SK-N-SH (cell line): ENCODE measurements around the gene MANSC1. TPM values are rescaled to one million over a fixed set of nuclear protein-coding genes. Genes with fewer than 3 reads are reported as not detected.

Source experiments
- CTCF ChIA-PET: fragments of 300-600, 350-600 bp; formaldehyde crosslinking; extraction: SDS; loops from one replicate; lab custom pipeline; 2021; lab: Yijun Ruan, JAX
- POLR2A ChIA-PET: fragments of 350-600 bp; sonication (Branson Sonifier 250); formaldehyde crosslinking; extraction: SDS; loops from one replicate; lab custom pipeline; 2020; ENCODE audit warnings: antibody characterized with exemption, inconsistent platforms; lab: Yijun Ruan, JAX
- DNase-seq: peaks from one replicate; pipeline ENCODE4 v3.0.0; 2012
- H2AFZ ChIP-seq: fragments of 200-600 bp; sonication (generic); 2 replicates; pipeline ENCODE4 v1.8.1; 2016; ENCODE audit warnings: antibody characterized with exemption, mild to moderate bottlenecking, low read depth
- H3F3A ChIP-seq: fragments of 200-600 bp; sonication (generic); replicated peaks from 2 replicates; pipeline ENCODE3; 2016; ENCODE audit warnings: antibody characterized with exemption, mild to moderate bottlenecking; ENCODE audit not compliant: insufficient read depth
- H3K27ac ChIP-seq, 2 experiments: fragments of 200-500 bp in 1 of 2; fragments of 200-600 bp in 1 of 2; sonication (Bioruptor generic) in 1 of 2; sonication (generic), shearing (Covaris generic) in 1 of 2; 2 replicates each; pipeline versions ENCODE4 v1.5.1 to v1.6.1; 2014 to 2016; ENCODE audit warnings: low read depth in 2 of 2, inconsistent platforms in 1 of 2, low read length in 1 of 2, mild to moderate bottlenecking in 1 of 2, mixed read lengths in 1 of 2
- H3K27me3 ChIP-seq: fragments of 200-600 bp; sonication (generic), shearing (Covaris generic); 2 replicates; pipeline ENCODE4 v1.6.1; 2016; ENCODE audit warnings: mixed run types; ENCODE audit not compliant: insufficient read depth
- H3K36me3 ChIP-seq, 2 experiments: fragments of 200-500 bp in 1 of 2; fragments of 200-600 bp in 1 of 2; sonication (Bioruptor generic) in 1 of 2; sonication (generic) in 1 of 2; replicated peaks in 1 of 2; 2 replicates each; pipeline versions ENCODE3 to v1.5.1; 2014 to 2016; ENCODE audit warnings: low read length in 1 of 2, mild to moderate bottlenecking in 1 of 2; ENCODE audit not compliant: insufficient read depth in 2 of 2, control insufficient read depth in 1 of 2
- H3K4me1 ChIP-seq, 2 experiments: fragments of 200-500 bp in 1 of 2; fragments of 200-600 bp in 1 of 2; sonication (Bioruptor generic) in 1 of 2; sonication (generic), shearing (Covaris generic) in 1 of 2; 2 replicates each; pipeline versions ENCODE4 v1.5.1 to v1.6.1; 2014 to 2016; ENCODE audit warnings: low read depth in 1 of 2, low read length in 1 of 2, mixed run types in 1 of 2; ENCODE audit not compliant: insufficient read depth in 2 of 2, control insufficient read depth in 1 of 2
- H3K4me2 ChIP-seq: fragments of 200-600 bp; sonication (generic), shearing (Covaris generic); 2 replicates; pipeline ENCODE4 v1.6.1; 2017; ENCODE audit warnings: mixed run types
- H3K4me3 ChIP-seq, 2 experiments: fragments of 200-500 bp in 1 of 2; fragments of 200-600 bp in 1 of 2; sonication (Bioruptor generic) in 1 of 2; sonication (generic), shearing (Covaris generic) in 1 of 2; 2 replicates each; pipeline versions ENCODE4 v1.5.1 to v1.8.1; 2014 to 2016; ENCODE audit warnings: low read depth in 2 of 2, inconsistent platforms in 1 of 2, low read length in 1 of 2, mild to moderate bottlenecking in 1 of 2, mixed read lengths in 1 of 2, moderate library complexity in 1 of 2
- H3K79me2 ChIP-seq: fragments of 200-600 bp; sonication (generic); 2 replicates; pipeline ENCODE4 v1.8.1; 2017; ENCODE audit warnings: mild to moderate bottlenecking; ENCODE audit not compliant: insufficient read depth
- H3K9ac ChIP-seq: fragments of 200-600 bp; sonication (generic); 2 replicates; pipeline ENCODE4 v1.6.1; 2017; ENCODE audit warnings: mixed run types
- H3K9me2 ChIP-seq: fragments of 200-600 bp; sonication (generic); 2 replicates; pipeline ENCODE4 v1.6.1; 2017; ENCODE audit warnings: mixed run types
- H3K9me3 ChIP-seq: fragments of 200-600 bp; sonication (generic); 2 replicates; pipeline ENCODE4 v1.6.1; 2017; ENCODE audit warnings: mixed run types, mild to moderate bottlenecking, moderate library complexity
- H4K20me1 ChIP-seq: fragments of 200-600 bp; sonication (generic); 2 replicates; pipeline ENCODE4 v1.6.1; 2017; ENCODE audit warnings: mild to moderate bottlenecking, mixed run types; ENCODE audit not compliant: insufficient read depth
- CHD2 ChIP-seq: fragments of 150-350 bp; IDR thresholded peaks from 2 replicates; pipeline ENCODE4 v1.6.1; 2018; ENCODE audit warnings: low read length; ENCODE audit not compliant: partially characterized antibody
- EP300 ChIP-seq, 2 experiments: IDR thresholded peaks; 2 replicates each; pipeline versions ENCODE4 v1.4.0 to v1.6.1; 2012; ENCODE audit warnings: borderline replicate concordance in 1 of 2, low read depth in 1 of 2, low read length in 1 of 2
- GATA2 ChIP-seq: sonication (generic); formaldehyde crosslinking; IDR thresholded peaks from 2 replicates; pipeline ENCODE4 v1.5.0; 2020; ENCODE audit warnings: mild to moderate bottlenecking, missing genetic modification reagents
- JUND ChIP-seq: IDR thresholded peaks from 2 replicates; pipeline ENCODE4 v1.4.0; 2012
- MEF2A ChIP-seq: IDR thresholded peaks from 2 replicates; pipeline ENCODE4 v1.4.0; 2012; ENCODE audit warnings: low read depth, borderline replicate concordance
- MXI1 ChIP-seq: IDR thresholded peaks from 2 replicates; pipeline ENCODE4 v1.6.1; 2012; ENCODE audit warnings: mild to moderate bottlenecking, low read depth, low read length, improper control_type of control experiment
- NRF1 ChIP-seq: IDR thresholded peaks from 2 replicates; pipeline ENCODE4 v1.6.1; 2012; ENCODE audit warnings: low read depth, mild to moderate bottlenecking, low read length
- PBX3 ChIP-seq: IDR thresholded peaks from 2 replicates; pipeline ENCODE4; 2012
- RCOR1 ChIP-seq: fragments of 150-350 bp; IDR thresholded peaks from 2 replicates; pipeline ENCODE4 v1.6.1; 2017; ENCODE audit warnings: antibody characterized with exemption, low read length
- TEAD4 ChIP-seq: IDR thresholded peaks from 2 replicates; pipeline ENCODE4 v1.4.0; 2012; ENCODE audit warnings: mild to moderate bottlenecking, borderline replicate concordance; ENCODE audit not compliant: insufficient read depth
- USF1 ChIP-seq: IDR thresholded peaks from 2 replicates; pipeline ENCODE4 v1.4.0; 2012; ENCODE audit warnings: low read depth, borderline replicate concordance
- YY1 ChIP-seq: IDR thresholded peaks from 2 replicates; pipeline ENCODE4 v1.4.0; 2012; ENCODE audit warnings: low read depth, mild to moderate bottlenecking
- ZBTB33 ChIP-seq: IDR thresholded peaks from 2 replicates; pipeline ENCODE4 v1.4.0; 2012; ENCODE audit warnings: low read depth, borderline replicate concordance
- WGBS: methylation state at CpG from one replicate; pipeline ENCODE4 v1.1.6; 2017; ENCODE audit warnings: low lambda C conversion rate; 5-methylcytosine and 5-hydroxymethylcytosine counted together
- polyA plus RNA-seq, 3 experiments: library from polyadenylated mRNA; depleted of rRNA; stranded (reverse); fragments of >200 nt; gene quantifications; 2 replicates each; pipeline ENCODE4 v1.2.3, GENCODE V29; 2012
- TF ChIP-seq, protein P1 (sequence below): fragments of 200-600 bp; sonication (generic); IDR thresholded peaks from 2 replicates; pipeline ENCODE4 v1.6.1; 2017; ENCODE audit warnings: antibody characterized with exemption, mild to moderate bottlenecking, moderate library complexity

Gene MANSC1
- polyA plus RNA-seq, 1 of the 3 experiments (the other 2 are of a cell fraction), result 2.9 TPM

DNA sequence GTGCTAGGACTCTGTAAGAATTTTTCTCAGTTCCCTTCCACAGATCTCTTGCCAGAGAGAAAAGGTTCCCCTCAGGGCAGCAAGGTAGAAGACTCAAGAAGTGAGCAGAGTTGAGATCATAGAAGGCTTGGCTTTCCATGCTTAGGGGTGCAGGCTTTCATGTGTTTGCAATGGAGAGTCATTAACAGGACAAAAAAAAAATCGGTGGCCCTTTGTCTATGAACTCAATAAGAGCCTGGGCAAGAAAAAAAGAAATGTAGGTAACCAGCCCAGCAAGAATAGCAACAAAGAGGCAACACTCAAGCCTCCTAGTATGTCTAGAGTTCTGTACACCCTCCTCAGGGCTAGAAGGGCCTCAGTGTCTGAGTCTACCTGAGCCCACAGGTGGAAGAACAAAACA lies 59.8 kb downstream of the MANSC1 start (continued):
- no peak for TF ChIP-seq USF1
- TF ChIP-seq MEF2A, result no peak

- Histone ChIP-seq H4K20me1 (no peaks in the 10 kb centered on the region), H3K4me1 (peaks cover 3 to 15% of the 10 kb centered on the region in 2 experiments), H3F3A (peaks cover 16% of the 10 kb centered on the region)
- TF ChIP-seq CHD2, result no peak
- TF ChIP-seq USF1, result no peak
- no peak for TF ChIP-seq NRF1
- no peak for TF ChIP-seq MXI1
- no peak for TF ChIP-seq YY1
- TF ChIP-seq TEAD4, result no peak
- TF ChIP-seq EP300 (IDR thresholded peaks at IDR 0.05; ENCODE audit: borderline replicate concordance in 1 of 2, low read depth in 1 of 2, low read length in 1 of 2), result no peak
- TF ChIP-seq RCOR1, result no peak
- TF ChIP-seq MEF2A, result no peak
- no peak for TF ChIP-seq PBX3
- no peak for TF ChIP-seq ZBTB33
- TF ChIP-seq JUND, result no peak
- TF ChIP-seq, protein P1, sequence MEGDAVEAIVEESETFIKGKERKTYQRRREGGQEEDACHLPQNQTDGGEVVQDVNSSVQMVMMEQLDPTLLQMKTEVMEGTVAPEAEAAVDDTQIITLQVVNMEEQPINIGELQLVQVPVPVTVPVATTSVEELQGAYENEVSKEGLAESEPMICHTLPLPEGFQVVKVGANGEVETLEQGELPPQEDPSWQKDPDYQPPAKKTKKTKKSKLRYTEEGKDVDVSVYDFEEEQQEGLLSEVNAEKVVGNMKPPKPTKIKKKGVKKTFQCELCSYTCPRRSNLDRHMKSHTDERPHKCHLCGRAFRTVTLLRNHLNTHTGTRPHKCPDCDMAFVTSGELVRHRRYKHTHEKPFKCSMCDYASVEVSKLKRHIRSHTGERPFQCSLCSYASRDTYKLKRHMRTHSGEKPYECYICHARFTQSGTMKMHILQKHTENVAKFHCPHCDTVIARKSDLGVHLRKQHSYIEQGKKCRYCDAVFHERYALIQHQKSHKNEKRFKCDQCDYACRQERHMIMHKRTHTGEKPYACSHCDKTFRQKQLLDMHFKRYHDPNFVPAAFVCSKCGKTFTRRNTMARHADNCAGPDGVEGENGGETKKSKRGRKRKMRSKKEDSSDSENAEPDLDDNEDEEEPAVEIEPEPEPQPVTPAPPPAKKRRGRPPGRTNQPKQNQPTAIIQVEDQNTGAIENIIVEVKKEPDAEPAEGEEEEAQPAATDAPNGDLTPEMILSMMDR, result no peak
- no peak for TF ChIP-seq GATA2 (CRISPR knock-in tag)
- TF ChIP-seq, all 33 proteins: peak for 0
- ChIA-PET POLR2A (interaction anchor here (0.6 kb wide), 1 partner anchor 147 kb away, joined by 3 read pairs; no protein-coding TSS in a partner anchor), CTCF (no interaction called here)
- Histone ChIP-seq H3K4me2 (no peak overlapping the region), H3K9me3 (no peaks in the 10 kb centered on the region), H3K36me3 (no peaks in the 10 kb centered on the region), H2AFZ (no peak overlapping the region), H3K27me3 (no peaks in the 10 kb centered on the region), H3K4me3 (no peak overlapping the region), H3K27ac (no peak overlapping the region), H3K9ac (no peak overlapping the region), H3K9me2 (no peaks in the 10 kb centered on the region), H3K79me2 (no peaks in the 10 kb centered on the region)
- DNase-seq, result no peak
- WGBS, result 94% methylated on average over 5 of the region's 5 CpGs
Measured at GRCh38 chr12:12286441-12286840, 63.6 kb downstream of the MANSC1 start.
